GM10248 (cell line): ENCODE data around the gene ADGRD1.
"Not testable (repeated sequence)": the region's sequence is repeated elsewhere in the genome, so short reads cannot be mapped to it uniquely, and the experiment has no call there.

Experiments
- CTCF ChIA-PET: fragments of 300-600 bp; sonication (Branson Sonifier 250); formaldehyde crosslinking; extraction: SDS; loops from one replicate; lab custom pipeline; 2021; ENCODE audit warnings: antibody characterized with exemption; lab: Yijun Ruan, JAX
- POLR2A ChIA-PET: fragments of 350-650 bp; sonication (Branson Sonifier 250); formaldehyde crosslinking; extraction: SDS; loops from one replicate; lab custom pipeline; 2020; ENCODE audit warnings: antibody characterized with exemption; lab: Yijun Ruan, JAX
- DNase-seq: peaks from one replicate; pipeline ENCODE4 v3.0.0; 2012; ENCODE audit errors: extremely low spot score
- CTCF ChIP-seq: IDR thresholded peaks from 2 replicates; pipeline ENCODE4 v1.5.1; 2012; ENCODE audit warnings: mild to moderate bottlenecking, low read depth; ENCODE audit errors: extremely low read depth, missing control alignments, control extremely low read depth

ADGRD1 gene

GRCh38 chr12:131063960-131064359 is 110.3 kb downstream of the ADGRD1 start:
- TF ChIP-seq CTCF = no peak
- ChIA-PET CTCF (no interaction called here), POLR2A (no interaction called here)
- no peak for DNase-seq

GRCh38 chr12:131065279-131065678 is 111.6 kb downstream of the ADGRD1 start:
- DNase-seq = no peak
- POLR2A ChIA-PET = no interaction called here
- TF ChIP-seq CTCF = no peak
- CTCF ChIA-PET = no interaction called here

- DNase-seq = no peak
- ChIA-PET POLR2A (no interaction called here), CTCF (no interaction called here)
- TF ChIP-seq CTCF = no peak
Measured at GRCh38 chr12:131065801-131066200, 112.1 kb downstream of the ADGRD1 start.

- POLR2A ChIA-PET = no interaction called here
- TF ChIP-seq CTCF = no peak
- no peak for DNase-seq
- CTCF ChIA-PET = no interaction called here
Measured at GRCh38 chr12:131066207-131066885, 112.6 kb downstream of the ADGRD1 start.

GRCh38 chr12:131066886-131067490 is 113.3 kb downstream of the ADGRD1 start:
- ChIA-PET POLR2A (no interaction called here), CTCF (no interaction called here)
- no peak for TF ChIP-seq CTCF
- DNase-seq = no peak

- TF ChIP-seq CTCF = no peak
- DNase-seq = no peak
- ChIA-PET CTCF (no interaction called here), POLR2A (no interaction called here)
Measured at GRCh38 chr12:131067981-131068851, 114.5 kb downstream of the ADGRD1 start.

- POLR2A ChIA-PET, CTCF ChIA-PET, DNase-seq: not testable (repeated sequence)
Measured at GRCh38 chr12:131068926-131069720, 115.4 kb downstream of the ADGRD1 start.

- POLR2A ChIA-PET, CTCF ChIA-PET, DNase-seq: not testable (repeated sequence)
Measured at GRCh38 chr12:131070136-131070535, 116.4 kb downstream of the ADGRD1 start.

DNA sequence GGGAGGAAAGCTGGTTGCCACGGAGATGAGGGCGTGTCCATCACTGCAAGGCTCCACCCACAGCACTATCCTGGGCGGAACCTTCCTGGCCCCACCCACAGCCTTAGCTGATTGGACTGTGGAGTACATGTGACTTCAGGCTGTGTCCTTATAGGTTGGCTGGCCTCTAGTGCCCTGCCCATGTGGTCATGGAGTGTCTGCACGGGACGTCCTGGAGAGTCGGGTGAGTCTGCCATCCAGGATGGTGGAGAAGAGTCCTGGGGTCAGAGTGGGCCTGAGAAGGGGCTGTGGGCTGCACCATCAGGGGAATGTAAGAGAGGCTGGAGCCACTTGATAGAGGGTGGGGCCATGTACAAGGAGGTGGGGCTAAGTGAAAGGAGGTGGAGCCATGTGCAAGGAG is 117.0 kb downstream of the ADGRD1 start:
- CTCF ChIA-PET, POLR2A ChIA-PET: not testable (repeated sequence)

More for the DNA sequence above, 117.0 kb downstream of the ADGRD1 start:
- DNase-seq = not testable (repeated sequence)
